Daoy (cell line): ENCODE data around the gene HOXD9. TPM values are rescaled to one million over a fixed set of nuclear protein-coding genes. Genes with fewer than 3 reads are reported as not detected.

ENCODE experiments used
- DNase-seq: peaks from one replicate; pipeline ENCODE4 v3.0.0-alpha.2; 2015; ENCODE audit warnings: low read depth
- total RNA-seq: library from RNA; depleted of rRNA; stranded (reverse); fragments of >200 nt; shearing (Covaris generic); gene quantifications from 2 replicates; pipeline ENCODE4 v1.2.3, GENCODE V29; 2014; rRNA removed

Gene HOXD9
- total RNA-seq, result 2.5 and 3.1 TPM in 2 replicates

DNA sequence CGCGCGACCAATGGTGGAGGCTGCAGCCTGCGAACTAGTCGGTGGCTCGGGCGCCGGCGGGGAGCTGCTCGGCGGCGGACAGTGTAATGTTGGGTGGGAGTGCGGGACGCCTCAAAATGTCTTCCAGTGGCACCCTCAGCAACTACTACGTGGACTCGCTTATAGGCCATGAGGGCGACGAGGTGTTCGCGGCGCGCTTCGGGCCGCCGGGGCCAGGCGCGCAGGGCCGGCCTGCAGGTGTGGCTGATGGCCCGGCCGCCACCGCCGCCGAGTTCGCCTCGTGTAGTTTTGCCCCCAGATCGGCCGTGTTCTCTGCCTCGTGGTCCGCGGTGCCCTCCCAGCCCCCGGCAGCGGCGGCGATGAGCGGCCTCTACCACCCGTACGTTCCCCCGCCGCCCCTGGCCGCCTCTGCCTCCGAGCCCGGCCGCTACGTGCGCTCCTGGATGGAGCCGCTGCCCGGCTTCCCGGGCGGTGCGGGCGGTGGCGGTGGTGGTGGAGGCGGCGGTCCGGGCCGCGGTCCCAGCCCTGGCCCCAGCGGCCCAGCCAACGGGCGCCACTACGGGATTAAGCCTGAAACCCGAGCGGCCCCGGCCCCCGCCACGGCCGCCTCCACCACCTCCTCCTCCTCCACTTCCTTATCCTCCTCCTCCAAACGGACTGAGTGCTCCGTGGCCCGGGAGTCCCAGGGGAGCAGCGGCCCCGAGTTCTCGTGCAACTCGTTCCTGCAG is at the start of gene HOXD9:
Gene HOXD9, plus strand, starts transcription at position 37 of the 728 bp plus-strand sequence. Its CDS starts 50 bp downstream, at position 87.
- peak; percentile 82 for DNase-seq

DNA sequence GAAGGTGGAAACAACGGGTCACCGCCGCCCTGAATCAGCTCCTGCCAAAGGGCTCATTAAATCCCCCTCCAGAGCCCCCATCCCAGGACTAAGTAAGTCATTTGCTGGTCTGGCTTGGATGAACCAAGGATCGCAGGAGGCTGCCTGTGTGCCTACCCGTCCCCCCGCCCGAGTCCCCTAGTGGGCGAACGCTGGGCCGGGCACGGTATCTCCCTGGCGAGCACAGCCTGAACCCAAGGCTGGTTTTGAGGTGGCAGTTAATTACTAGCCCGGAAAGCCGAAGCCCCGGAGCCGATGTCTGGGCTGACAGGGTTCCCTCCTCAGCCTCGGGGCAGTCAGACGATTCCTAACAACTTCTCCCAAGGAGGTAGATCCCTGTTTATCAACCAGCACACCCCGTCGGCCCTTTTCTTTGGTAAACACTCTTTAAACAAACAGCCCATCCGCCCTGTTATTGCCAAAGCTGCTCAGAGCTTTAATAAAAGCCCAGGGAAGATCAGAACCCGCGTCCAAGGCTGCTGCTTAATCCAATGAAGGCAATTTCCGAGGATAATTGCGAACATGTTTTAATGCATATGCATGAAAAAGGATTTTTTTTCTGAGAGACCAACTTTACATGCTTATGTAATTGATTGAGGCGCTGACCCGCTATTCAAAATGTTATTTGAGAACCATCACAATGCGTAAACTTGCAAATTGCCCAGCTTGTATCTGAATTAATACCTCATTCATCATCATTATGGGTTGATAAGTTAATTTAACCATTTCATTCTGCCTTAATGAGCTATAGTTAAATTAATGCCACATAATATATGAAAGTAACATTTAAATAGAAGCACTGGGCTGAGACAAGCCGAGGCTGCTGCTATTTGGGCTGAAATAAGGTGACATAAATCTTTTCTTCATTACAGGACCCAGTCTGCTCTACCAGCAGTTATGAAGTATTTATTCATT is 49.3 kb upstream of the HOXD9 start:
- DNase-seq, result no peak

DNA sequence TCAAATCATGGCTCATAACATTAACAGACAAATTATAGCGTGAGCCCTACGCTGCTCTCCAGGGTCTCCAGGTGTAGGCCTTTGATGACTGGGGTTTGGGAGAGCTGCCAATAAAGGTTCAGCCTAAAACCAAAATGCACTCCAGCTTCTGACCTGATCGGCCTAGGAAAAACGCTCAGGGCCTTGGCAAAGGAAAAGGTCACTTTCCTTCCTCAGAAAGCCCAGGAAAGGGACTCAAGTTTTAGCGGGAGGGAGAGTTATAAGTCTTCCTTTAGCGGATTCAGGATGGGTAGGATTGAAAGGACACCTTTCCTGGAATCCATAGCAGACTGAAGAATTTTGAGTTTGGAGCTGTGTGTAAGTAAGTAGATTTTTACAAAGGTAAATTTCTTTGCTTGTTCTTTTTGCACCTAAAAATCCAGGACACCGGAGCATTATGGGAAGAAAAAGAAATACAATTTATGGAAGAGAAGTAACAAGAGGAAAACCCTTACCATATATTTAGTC is 47.5 kb upstream of the HOXD9 start:
- no peak for DNase-seq

DNA sequence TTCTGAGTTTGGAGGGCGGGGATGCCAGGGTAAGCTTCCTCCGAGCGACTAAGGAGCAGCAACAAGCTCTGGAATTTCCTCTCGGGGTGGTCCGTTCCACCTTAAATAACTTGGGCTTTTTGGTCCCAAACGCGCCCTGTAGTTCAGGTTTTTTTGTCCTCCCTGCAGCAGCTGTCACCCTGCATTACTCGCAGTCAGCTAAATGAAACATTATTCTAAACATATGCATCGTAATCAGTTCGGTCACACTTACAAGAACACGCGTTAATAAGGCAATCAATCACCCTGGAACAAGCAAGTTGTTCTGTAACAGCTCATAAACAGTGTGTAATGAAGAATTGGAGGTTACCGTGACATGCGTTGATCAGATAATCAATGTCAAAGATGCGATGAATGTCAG is 47.0 kb upstream of the HOXD9 start:
- no peak for DNase-seq

DNA sequence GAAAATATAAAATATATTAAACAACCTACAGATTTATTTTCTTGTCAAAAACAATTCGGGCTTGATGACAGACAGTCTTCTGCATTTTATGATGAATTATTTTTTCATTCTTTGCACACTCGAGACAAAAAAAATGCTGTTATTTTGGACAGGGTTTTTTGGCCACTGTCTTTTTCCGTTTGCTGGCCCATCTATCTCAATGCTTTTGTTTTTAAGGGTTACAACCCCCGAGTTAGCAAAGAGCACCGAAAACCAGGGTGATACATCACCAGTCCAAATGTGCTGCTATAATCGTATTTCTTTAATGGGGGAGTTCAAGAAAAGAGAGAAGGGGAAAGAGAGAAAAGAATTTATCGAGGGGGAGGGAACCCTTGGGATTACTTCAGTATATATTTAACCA is 46.5 kb upstream of the HOXD9 start:
- DNase-seq, result no peak

DNA sequence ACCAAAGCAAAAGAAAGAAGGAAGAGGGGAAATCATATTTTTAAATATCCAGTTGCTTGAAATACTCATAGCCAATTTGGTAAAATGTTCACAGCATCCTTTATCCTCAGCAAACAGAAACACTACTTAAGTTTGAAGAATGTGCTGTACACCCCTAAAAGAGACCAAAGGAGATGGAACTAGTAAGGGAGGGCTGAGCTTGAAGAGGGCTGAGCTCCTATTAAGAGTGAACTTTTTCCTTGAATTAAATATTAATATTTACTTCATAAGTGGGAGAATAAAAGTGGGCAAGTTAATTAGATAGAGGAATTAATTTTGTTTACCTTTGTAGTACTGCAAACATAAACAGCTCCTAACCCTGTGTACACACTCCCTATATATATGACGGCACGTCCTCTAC is 45.7 kb upstream of the HOXD9 start:
- DNase-seq, result no peak

DNA sequence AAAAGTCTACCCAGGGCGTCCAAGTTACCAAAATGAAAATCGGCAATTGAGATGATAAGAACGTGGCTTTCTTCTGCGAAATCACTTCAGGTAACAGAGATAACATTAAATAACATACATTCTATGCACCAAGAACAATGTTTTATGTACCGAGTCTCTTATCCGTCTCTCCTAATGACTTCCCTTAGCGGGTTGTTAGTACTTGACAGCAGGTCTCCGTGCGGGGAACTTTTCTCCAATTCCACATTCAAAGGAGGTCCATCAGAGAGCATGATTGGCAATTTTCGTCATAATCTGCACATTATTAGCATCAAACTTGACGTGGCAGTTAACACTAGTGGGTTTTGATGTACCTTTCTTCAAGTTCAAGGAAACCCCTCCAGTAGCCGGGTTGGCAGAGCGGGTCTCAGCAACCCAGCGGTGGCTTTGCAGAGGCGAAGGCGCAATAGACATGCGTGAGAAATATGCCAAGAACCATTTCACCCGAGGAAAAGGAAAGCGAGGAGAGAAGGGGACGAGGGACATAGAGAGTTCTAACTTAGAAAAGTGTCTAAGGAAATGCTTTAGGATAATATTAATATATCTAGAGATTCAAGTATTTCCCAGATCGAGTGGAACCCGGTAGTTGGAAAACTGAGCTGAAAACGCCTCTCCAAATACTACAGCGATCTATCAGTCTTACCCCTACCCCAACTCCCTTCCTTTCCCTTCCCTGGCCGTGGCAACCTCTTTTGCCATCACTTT is 43.8 kb upstream of the HOXD9 start:
- no peak for DNase-seq

DNA sequence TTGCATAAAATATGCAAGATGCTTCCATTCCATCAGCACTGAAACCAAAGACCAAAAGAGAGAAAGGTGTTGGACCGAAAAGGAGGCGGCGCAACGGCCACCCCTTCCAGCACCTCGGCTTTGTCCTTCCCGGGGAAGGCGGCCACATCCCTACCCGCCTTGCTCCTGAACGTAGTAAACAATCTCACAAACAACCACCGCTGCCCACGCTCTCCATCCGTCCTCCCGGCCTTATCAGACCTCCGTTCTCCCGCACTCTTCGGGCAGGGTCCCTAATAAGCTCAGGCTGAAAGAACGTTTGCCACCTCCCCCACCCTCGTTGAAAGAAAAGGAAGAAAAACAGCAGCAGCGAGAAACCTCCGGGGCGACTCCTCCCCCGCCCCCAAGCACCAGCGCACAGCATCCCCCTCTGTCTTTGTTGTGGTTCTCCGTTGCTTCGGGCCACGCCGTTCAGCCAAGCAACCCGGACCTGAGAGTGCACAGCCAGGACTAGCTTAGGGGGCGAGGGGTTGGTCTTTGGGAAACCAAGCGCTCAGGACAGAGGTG is 43.2 kb upstream of the HOXD9 start:
- DNase-seq, result peak; percentile 45

DNA sequence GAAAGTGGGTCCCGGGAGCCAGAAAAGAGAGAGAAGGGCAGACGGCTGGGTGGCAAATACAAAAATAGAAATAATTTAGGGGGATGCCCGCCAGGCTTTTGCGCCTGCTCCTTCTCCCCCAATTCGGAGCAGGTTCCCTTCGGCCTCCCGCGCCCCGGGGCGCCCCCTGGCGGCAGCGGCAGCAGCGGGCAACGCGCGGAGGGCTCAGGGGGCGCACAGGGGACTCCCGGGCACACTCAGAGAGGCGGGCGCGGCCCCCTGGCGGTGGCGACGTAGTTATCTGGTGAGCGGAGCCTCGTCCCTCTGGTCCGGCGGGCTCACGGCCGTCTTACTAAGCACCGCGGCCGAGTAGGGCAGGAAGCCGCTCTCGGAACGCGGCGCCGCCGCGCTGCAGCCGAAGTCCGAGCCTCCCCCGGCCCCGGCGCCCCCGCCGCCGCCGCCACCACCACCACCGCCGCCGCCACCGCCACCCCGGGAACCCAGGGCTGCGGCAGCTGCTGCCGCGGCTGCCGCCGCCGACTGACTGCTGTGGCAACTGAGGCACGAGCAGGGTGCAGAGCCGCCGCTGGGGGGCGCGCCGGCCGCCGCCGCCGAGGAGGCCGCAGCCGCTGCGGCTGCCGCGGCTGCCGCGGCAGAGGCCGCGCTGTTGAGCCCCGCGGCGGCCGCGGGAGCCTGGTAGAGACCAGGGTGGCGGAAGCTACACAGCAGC is 42.5 kb upstream of the HOXD9 start:
- DNase-seq, result peak; percentile 87

DNA sequence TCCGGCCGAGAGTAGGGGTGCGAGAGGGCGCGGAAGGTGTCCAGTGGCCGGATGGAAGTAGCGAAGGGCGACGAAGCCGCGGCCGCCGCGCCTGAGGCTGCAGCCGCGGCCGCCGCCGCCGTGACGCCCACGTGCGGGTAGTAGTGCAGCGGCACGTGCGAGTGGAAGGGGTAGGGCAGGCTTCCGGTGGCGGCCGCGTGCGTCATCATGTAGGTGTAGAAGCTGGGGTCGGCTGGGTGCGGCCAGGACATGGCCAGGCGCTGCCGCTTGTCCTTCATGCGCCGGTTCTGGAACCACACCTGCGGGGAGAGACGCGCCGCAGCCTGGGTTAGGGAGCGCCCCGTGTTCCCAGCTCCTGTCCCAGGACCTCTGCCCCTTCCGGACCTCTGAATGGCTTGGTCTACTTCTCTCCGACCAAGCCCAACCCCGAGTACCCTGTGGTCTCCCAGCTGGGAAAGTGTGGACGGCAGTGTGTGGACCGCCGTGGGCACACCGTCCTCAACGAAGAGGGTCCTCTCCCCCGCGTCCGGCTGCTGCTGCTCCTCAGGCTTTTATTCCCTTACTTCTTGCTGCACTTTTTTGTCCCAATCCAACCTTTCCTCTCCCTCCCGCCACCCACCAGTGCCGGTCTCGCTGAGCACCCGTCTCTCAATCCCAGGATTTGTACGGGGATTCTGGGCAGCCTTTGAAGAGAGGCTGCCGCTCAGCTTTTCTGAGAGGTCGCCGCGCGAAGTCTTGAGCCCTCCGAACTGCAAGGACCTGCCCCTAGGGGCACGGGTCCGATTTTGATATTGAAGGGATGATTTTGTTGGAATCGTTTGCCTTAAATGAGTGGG is 41.8 kb upstream of the HOXD9 start:
- peak; percentile 73 for DNase-seq

DNA sequence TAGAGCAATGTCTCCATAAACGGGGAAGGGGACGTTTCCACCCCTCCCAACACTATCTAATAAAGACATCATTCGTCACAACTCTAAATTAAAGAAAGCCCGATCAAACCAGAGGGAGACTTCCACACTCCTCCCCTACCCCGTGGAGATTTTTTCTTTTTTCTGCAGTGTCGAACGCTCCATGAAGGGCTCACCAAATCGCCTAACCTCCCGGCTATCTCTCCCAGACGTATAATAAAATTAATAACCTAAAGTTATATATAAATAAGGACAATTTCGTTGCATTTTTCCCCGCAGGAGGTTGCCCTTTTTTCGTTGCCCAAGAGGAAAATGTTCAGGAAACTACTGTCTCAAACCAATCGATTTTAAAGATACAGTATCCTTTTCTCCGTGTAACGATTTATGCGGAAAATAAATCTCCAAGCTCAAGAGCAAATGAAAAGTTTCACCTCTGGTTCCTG is 41.1 kb upstream of the HOXD9 start:
- no peak for DNase-seq

DNA sequence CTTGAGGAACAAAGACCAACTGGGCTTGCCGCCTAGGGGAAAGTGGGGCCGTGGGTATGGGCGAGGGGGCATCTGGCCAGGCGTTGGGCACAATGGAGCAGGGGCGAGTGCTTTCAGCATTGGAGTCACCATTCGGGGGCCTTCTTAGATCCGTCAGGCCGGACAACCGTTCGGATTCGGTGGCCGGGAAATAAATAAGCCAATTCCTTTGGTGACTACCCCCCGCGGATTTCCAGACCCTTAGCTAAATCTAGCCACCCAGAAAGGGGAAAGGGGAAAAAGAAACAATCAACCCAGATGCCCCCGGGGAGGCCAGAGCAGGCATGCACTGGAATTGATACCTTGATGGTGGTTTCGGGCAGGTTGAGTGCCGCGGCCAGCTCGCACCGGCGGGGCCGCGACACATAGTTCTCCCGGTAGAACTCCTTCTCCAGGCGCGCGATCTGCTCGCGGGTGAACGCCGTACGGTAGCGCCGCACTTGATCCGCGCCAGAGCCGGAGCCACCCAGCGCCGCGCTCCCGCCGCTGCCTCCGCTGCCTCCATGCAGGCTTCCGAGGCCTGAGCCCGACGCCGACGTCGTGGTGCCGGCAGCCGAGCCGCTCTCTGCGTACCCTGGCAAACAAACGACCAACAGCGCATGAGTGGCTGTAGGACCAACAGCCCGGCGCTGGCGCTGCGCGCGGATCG is 40.5 kb upstream of the HOXD9 start:
- no peak for DNase-seq

DNA sequence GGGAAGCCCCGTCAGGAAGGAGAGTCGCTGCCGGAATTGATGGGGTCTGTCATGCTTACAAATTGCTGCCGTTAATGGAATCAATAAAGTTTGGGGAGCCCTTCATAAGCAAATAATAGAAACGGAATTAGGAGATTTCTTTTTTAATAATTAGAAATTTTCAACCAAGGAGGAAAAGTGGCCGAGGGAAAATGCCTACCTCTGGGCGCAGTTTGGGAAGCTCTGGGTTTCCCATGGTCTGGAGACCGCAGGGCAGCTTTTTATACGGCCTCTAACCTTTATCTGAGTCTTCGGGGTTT is 40.0 kb upstream of the HOXD9 start:
- DNase-seq, result no peak

DNA sequence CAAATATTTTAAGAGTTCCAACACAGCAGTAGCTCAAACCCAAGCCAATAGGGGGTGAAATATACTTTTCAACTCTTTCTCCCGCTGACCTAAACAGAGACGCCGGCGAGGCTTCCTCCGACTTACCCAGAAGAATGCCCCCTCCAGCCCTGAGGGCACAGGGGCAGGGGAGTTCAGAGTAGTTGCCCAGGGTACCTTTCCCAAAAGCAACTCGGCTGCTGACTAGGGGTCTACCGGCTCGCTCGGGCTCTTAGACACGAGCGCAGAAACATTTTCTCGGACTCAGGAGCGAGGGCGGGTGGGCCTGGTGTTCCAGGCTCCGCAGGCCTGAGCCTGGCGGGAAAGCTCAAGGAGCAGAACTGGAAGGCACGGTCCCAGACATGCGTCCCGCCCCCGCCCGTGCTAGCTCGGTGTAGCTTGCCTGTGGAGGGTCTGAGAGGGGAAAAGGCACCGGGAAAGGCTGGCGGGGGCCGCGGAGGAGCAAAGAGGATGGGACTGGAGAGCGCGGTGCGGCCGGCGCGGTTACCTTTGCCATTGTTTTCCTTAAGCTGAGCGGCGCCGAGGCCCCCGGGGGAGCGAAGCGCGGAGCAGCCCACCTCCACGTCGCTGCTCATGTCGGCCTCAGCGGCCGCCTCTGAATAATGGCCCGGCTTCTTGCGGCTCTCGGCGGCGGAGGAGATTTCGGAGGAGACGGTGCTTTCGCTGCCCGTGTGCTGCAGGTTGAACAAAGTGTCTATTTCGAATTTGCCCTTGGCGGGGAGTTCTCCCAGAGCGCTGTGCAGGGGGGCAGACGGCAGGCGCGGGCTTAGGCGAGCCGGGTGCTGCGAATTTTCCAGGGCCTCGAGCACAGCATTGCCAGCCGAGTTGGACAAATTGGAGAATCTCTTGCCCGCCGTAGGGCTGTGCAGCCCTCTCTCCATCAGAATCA is 39.4 kb upstream of the HOXD9 start:
- DNase-seq, result peak; percentile 49

DNA sequence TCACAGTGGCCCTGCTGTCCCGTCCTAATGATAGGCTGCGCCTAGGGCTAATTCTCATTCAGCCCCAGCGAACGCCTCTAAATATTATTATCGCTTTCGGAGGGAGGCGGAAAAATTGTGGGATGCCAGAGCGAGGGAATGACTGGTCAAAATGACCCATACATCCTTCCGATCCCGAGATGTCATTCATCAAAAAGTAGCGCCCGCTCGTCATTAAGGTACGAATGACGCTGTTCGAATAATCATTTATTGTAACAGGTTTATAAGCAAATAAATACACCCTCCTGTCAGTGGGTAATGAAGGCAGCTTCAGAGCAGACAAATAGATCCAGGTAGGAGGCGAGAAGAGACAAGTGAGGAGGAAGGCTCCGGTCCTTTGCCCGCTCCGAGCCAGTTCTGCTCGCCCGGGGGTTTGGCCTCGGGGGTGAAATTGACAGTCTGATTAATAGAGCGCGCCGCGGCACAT is 38.7 kb upstream of the HOXD9 start, which contains the start of gene EVX2:
Gene EVX2, minus strand, starts transcription at position 167 of the 466 bp plus-strand sequence. CDS start 186 bp downstream, outside the sequence.
- DNase-seq, result no peak

DNA sequence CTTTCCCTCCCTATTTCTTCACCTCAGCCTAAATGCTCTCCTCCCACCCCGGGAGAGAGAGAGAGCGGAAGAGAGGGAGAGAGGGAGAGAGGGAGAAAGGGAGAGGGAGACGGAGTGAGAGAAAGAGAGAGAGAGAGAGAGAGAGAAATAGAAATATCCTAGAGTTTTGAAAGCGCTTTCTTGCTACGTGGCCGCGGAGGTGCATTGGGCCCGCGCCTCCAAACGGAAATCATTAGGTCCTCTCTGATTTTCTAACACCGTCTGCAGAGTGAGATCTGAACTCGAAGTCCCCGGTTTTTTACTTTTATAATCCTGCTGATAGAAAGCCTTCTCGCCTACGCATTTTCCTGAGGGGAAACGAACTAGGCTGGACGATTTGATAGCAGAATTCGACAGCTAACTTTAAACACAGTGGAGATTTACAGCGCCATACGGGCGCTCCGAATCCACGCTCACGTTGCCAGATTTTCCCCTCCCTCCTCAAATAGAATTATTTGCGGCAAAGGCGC is 37.9 kb upstream of the HOXD9 start:
- DNase-seq, result peak; percentile 30

DNA sequence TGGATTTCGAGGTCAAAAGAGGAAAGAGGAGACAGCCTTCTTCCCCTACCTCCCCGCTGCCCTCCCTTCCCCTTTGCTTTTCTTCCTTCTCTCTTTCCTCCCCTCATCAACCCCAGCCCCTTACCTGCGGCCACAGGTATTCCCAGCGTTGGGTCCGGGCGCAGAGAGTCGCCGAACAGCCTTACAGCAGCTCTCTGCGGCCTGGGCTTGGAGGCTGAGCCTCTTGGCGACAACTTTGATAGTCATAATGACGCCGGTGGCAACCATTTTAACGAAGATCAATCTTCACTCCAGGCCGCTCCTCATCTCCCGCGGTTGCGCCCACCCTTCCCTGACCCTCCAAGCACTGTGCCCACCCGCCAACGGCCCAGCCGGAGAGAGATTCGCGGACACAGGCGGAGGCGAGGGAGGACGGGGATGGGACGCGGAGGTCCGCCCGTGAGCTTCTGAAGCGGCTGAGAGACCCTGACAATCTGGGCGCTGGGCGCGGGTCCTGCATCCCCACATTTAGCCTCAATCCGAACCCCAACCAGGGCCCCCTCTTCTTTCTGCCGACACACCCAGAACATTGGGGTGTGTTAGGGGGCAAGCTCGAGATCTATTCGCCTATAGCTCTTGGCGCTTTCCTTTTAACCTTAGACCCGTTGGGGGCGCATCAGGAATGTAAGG is 37.3 kb upstream of the HOXD9 start:
- DNase-seq, result no peak
